ENCODE data around the gene HLF.

Gene HLF

GRCh38 chr17:55341432-55341831, 76.7 kb downstream of the HLF start:
- no peak for DNase-seq (ENCODE audit: low read depth)
- TF ChIP-seq, protein P1, sequence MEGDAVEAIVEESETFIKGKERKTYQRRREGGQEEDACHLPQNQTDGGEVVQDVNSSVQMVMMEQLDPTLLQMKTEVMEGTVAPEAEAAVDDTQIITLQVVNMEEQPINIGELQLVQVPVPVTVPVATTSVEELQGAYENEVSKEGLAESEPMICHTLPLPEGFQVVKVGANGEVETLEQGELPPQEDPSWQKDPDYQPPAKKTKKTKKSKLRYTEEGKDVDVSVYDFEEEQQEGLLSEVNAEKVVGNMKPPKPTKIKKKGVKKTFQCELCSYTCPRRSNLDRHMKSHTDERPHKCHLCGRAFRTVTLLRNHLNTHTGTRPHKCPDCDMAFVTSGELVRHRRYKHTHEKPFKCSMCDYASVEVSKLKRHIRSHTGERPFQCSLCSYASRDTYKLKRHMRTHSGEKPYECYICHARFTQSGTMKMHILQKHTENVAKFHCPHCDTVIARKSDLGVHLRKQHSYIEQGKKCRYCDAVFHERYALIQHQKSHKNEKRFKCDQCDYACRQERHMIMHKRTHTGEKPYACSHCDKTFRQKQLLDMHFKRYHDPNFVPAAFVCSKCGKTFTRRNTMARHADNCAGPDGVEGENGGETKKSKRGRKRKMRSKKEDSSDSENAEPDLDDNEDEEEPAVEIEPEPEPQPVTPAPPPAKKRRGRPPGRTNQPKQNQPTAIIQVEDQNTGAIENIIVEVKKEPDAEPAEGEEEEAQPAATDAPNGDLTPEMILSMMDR (conservative IDR thresholded peaks at IDR 0.05; ENCODE audit: low read depth, low read length): no peak
- H3K4me3 ChIP-seq (ENCODE audit: low read length): no peak overlapping the region

GRCh38 chr17:55342800-55343585, 78.2 kb downstream of the HLF start:
- TF ChIP-seq, protein P1 (conservative IDR thresholded peaks at IDR 0.05; ENCODE audit: low read depth, low read length): no peak
- no peak overlapping the region for H3K4me3 ChIP-seq (ENCODE audit: low read length)
- no peak for DNase-seq (ENCODE audit: low read depth)

GRCh38 chr17:55343900-55344513, 79.2 kb downstream of the HLF start:
- no peak for DNase-seq (ENCODE audit: low read depth)

GRCh38 chr17:55344514-55344997, 79.8 kb downstream of the HLF start:
- TF ChIP-seq, protein P1 (conservative IDR thresholded peaks at IDR 0.05; ENCODE audit: low read depth, low read length): no peak
- no peak overlapping the region for H3K4me3 ChIP-seq (ENCODE audit: low read length)
- DNase-seq (ENCODE audit: low read depth): no peak

More at GRCh38 chr17:55343900-55344513, 79.2 kb downstream of the HLF start:
- H3K4me3 ChIP-seq (ENCODE audit: low read length): no peak overlapping the region
- TF ChIP-seq, protein P1 (conservative IDR thresholded peaks at IDR 0.05; ENCODE audit: low read depth, low read length): no peak

DNA sequence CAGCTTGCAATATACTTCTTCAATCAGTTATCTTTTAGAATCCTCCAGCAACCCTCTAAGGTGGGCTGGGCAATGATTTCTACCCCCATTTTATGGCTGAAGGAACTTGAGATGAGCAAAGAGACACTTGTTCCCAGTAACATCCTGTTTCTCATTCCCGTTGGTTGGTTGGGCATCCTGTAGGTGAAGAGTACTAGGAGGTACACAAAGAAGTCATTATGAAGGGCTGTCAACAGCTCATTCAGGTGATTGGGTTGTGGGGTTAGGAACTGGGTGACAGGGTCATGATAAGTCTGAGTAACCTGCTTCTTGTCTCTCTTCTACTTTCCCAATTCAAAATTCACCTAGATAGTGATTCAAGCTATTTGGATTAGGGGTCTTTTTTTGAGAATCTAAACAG, 80.4 kb downstream of the HLF start:
- DNase-seq (ENCODE audit: low read depth): no peak
- TF ChIP-seq, protein P1 (conservative IDR thresholded peaks at IDR 0.05; ENCODE audit: low read depth, low read length): no peak
- no peak overlapping the region for H3K4me3 ChIP-seq (ENCODE audit: low read length)

- no peak overlapping the region for H3K4me3 ChIP-seq (ENCODE audit: low read length)
- TF ChIP-seq, protein P1 (conservative IDR thresholded peaks at IDR 0.05; ENCODE audit: low read depth, low read length): no peak
- no peak for DNase-seq (ENCODE audit: low read depth)
These were observed 81.9 kb downstream of the HLF start for GRCh38 chr17:55346658-55347057.

Data from retinal pigment epithelial cell (primary cell).